ENCODE measurements around the gene RBM7.

DNA sequence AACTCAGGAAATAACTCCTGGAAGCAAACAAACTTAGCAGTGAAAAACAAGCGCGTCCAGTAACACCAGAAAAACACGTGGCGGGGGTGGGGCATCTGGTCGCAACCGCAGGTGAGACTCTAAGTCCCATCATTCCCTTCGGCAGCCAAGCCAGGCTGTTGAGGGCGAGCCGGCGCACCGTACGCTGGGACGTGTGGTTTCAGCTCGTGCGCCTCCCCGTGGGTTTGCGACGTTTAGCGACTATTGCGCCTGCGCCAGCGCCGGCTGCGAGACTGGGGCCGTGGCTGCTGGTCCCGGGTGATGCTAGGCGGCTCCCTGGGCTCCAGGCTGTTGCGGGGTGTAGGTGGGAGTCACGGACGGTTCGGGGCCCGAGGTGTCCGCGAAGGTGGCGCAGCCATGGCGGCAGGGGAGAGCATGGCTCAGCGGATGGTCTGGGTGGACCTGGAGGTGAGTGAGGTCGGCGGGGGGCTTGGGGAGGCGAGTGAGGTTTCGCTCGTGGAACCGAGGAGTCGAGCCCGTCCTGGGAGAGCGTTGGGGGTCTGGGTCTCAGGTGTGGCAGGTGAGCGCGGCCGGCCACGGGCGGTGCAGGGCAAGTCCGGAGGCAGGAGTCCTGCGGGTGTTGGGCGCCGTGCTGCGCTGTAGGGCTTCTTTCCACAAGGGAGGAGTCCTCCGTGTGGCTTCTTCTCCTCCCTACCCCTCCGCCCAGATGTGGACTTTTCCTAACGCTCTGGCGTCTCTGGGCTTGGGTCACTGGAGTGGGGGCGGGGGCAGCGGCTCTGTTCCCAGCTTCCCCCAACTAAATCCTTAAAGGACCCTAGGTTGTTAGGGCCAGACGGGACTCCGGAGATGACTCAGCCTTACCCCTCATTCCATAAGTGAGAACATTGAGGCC, 39.0 kb downstream of the RBM7 start, which contains the start of gene REXO2:
- TF ChIP-seq, protein P1, sequence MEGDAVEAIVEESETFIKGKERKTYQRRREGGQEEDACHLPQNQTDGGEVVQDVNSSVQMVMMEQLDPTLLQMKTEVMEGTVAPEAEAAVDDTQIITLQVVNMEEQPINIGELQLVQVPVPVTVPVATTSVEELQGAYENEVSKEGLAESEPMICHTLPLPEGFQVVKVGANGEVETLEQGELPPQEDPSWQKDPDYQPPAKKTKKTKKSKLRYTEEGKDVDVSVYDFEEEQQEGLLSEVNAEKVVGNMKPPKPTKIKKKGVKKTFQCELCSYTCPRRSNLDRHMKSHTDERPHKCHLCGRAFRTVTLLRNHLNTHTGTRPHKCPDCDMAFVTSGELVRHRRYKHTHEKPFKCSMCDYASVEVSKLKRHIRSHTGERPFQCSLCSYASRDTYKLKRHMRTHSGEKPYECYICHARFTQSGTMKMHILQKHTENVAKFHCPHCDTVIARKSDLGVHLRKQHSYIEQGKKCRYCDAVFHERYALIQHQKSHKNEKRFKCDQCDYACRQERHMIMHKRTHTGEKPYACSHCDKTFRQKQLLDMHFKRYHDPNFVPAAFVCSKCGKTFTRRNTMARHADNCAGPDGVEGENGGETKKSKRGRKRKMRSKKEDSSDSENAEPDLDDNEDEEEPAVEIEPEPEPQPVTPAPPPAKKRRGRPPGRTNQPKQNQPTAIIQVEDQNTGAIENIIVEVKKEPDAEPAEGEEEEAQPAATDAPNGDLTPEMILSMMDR (IDR thresholded peaks at IDR 0.05; ENCODE audit: insufficient read depth, low read length, poor library complexity, severe bottlenecking): no peak
- TF ChIP-seq EZH2phosphoT487 (conservative IDR thresholded peaks at IDR 0.05; ENCODE audit: low read length): no peak
